ENCODE measurements around the gene RNF220. TPM values are rescaled to one million over a fixed set of nuclear protein-coding genes. Genes with fewer than 3 reads are reported as not detected.

Gene RNF220
- total RNA-seq, 4 donors from 2014 or later: 45.8 to 169 (median 89.4) TPM

DNA sequence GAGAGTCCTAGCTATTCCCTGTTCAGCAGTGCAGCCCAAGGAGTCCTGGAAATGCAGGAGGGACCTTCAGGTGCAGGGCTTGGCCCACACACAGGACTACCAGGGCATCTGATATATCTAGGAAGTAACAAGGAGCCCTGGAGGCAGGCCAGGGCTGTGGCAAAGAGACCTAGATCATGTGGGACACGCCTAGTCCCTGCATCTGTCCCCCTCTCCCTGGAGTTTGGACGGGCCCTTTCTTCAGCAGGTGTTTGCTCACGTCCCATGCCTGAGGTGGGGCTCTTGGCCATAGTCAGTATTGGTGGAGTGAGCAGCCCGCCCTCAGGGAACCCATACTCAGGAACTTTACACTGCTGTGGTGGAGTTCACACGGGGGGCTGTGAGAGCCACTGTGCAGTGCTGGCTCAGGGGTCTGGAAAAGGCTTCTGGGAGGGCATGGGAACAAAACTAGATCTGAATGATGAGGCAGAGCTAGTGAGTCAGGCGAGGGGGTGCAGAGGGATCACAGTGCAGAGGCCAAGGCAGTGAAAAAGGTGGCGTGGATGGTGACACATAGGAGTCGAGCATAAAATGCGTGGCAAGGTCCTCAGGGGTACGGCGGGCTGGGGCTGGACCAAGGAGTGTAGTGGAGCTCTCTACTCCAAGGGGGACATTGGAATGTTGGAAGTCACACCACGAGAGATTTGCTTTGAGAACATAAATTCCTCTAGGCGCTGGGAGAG is 243.6 kb downstream of the RNF220 start:
- no peak overlapping the region for H3K4me3 ChIP-seq
- peaks cover 0 to 33% (median 8%) of the 10 kb centered on the region in 4 donors for H3K4me1 ChIP-seq
- H3K36me3 ChIP-seq: peaks cover 0 to 17% (median 2%) of the 10 kb centered on the region in 4 donors
- H3K27me3 ChIP-seq: no peaks in the 10 kb centered on the region
- no peaks in the 10 kb centered on the region for H3K9me3 ChIP-seq
- no peak for TF ChIP-seq POLR2A (IDR thresholded peaks at IDR 0.05)
- TF ChIP-seq CTCF (IDR thresholded peaks at IDR 0.05): no peak
- TF ChIP-seq EP300 (IDR thresholded peaks at IDR 0.05; ENCODE audit: low read depth): no peak
- no peak for TF ChIP-seq POLR2AphosphoS5 (IDR thresholded peaks at IDR 0.05)
- H3K27ac ChIP-seq: no peak overlapping the region
- WGBS, 2 donors (ENCODE audit: low coverage in 1 of 2): 80 to 94% methylated on average over 8 to 13 of the region's 13 CpGs
- in situ Hi-C loops (cut with MboI; ENCODE audit: low pct_ligation_motif_present in 1 of 4, low pct_unique_long_range_greater_than_20kb in 1 of 4, low sequenced_read_pairs in 3 of 4) (no loop called here), intact Hi-C loops (cut with DNase I; ENCODE audit: low total_unique reads) (no loop called here)
- no peak for DNase-seq

- peak overlapping the region in 2 of 4 donors; percentile 22 to 32 for H3K27ac ChIP-seq
- no peak overlapping the region for H3K4me3 ChIP-seq
- intact Hi-C loops (cut with DNase I; ENCODE audit: low total_unique reads) (no loop called here), in situ Hi-C loops (cut with MboI; ENCODE audit: low pct_ligation_motif_present in 1 of 4, low pct_unique_long_range_greater_than_20kb in 1 of 4, low sequenced_read_pairs in 3 of 4) (loop anchor here in 1 of 4 donors (5.0 kb wide), 2 partner anchors 42 to 277 kb away; no protein-coding TSS in a partner anchor)
- TF ChIP-seq POLR2A (IDR thresholded peaks at IDR 0.05) (no peak), EP300 (IDR thresholded peaks at IDR 0.05; ENCODE audit: low read depth) (no peak), POLR2AphosphoS5 (IDR thresholded peaks at IDR 0.05) (no peak), CTCF (IDR thresholded peaks at IDR 0.05) (no peak)
- DNase-seq: no peak
- H3K4me1 ChIP-seq: peaks cover 0 to 22% (median 7%) of the 10 kb centered on the region in 4 donors
- no peaks in the 10 kb centered on the region for H3K9me3 ChIP-seq
- peaks cover 0 to 17% (median 2%) of the 10 kb centered on the region in 4 donors for H3K36me3 ChIP-seq
- WGBS, 2 donors (ENCODE audit: low coverage in 1 of 2): 89% methylated on average over 13 of the region's 13 CpGs; no CpG with 5 or more reads in 1 of the 2 donors
- no peaks in the 10 kb centered on the region for H3K27me3 ChIP-seq
These were observed 244.7 kb downstream of the RNF220 start for GRCh38 chr1:44649788-44650158.

DNA sequence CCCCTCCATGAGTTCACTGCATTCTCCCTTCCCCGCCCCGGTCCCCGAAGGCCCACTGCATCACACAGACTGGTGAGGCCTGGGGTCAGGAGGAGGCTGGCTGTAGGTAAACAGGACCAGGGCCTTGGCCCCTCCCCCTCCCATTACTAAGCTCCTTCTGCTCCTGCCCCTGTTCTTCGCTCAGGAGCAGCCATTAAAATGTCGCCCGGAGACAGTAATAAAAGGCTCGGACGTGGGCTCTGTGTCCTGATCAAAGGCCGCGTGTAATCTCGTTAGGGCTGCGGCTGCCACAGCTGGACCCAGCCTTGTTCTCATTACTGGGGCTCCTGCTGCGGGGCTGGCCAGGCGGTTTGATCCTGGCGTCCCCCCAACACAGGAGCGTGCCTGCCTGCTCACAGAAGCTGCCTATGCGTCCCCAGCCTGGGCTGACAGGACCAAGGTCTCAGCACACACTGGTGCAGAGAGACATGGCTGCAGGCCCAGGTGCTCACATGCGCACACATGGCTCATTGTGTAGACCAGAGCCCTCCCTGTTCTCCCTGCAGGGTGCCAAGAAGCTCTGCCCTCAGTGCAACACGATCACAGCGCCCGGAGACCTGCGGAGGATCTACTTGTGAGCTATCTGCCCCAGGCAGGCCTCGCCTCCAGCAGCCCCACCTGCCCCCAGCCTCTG is 245.2 kb downstream of the RNF220 start:
- no peak for TF ChIP-seq POLR2AphosphoS5 (IDR thresholded peaks at IDR 0.05)
- TF ChIP-seq POLR2A (IDR thresholded peaks at IDR 0.05): no peak
- TF ChIP-seq EP300 (IDR thresholded peaks at IDR 0.05; ENCODE audit: low read depth): no peak
- TF ChIP-seq CTCF (IDR thresholded peaks at IDR 0.05): no peak
- H3K4me1 ChIP-seq: peaks cover 0 to 17% (median 3%) of the 10 kb centered on the region in 4 donors
- intact Hi-C loops (cut with DNase I; ENCODE audit: low total_unique reads): no loop called here
- peak overlapping the region in 2 of 4 donors; percentile 22 to 32 for H3K27ac ChIP-seq
- peaks cover 0 to 17% (median 2%) of the 10 kb centered on the region in 4 donors for H3K36me3 ChIP-seq
- H3K9me3 ChIP-seq: no peaks in the 10 kb centered on the region
- DNase-seq: no peak
- H3K4me3 ChIP-seq: no peak overlapping the region
- in situ Hi-C loops (cut with MboI; ENCODE audit: low pct_ligation_motif_present in 1 of 4, low pct_unique_long_range_greater_than_20kb in 1 of 4, low sequenced_read_pairs in 3 of 4): loop anchor here in 1 of 4 donors (5.0 kb wide), 2 partner anchors 43 to 278 kb away; no protein-coding TSS in a partner anchor
- H3K27me3 ChIP-seq: no peaks in the 10 kb centered on the region
- WGBS, 2 donors (ENCODE audit: low coverage in 1 of 2): 80% methylated on average over 23 of the region's 23 CpGs; no CpG with 5 or more reads in 1 of the 2 donors

DNA sequence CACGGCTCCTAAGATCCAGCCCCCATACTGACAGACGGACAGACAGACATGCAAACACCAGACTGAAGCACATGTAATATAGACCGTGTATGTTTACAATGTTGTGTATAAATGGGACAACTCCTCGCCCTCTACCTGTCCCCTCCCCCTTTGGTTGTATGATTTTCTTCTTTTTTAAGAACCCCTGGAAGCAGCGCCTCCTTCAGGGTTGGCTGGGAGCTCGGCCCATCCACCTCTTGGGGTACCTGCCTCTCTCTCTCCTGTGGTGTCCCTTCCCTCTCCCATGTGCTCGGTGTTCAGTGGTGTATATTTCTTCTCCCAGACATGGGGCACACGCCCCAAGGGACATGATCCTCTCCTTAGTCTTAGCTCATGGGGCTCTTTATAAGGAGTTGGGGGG is 246.0 kb downstream of the RNF220 start:
- intact Hi-C loops (cut with DNase I; ENCODE audit: low total_unique reads) (no loop called here), in situ Hi-C loops (cut with MboI; ENCODE audit: low pct_ligation_motif_present in 1 of 4, low pct_unique_long_range_greater_than_20kb in 1 of 4, low sequenced_read_pairs in 3 of 4) (loop anchor here in 1 of 4 donors (5.0 kb wide), 2 partner anchors 44 to 279 kb away; no protein-coding TSS in a partner anchor)
- Histone ChIP-seq H3K4me3 (no peak overlapping the region), H3K36me3 (peaks cover 0 to 17% (median 2%) of the 10 kb centered on the region in 4 donors), H3K4me1 (peaks cover 0 to 9% (median 1%) of the 10 kb centered on the region in 4 donors), H3K27me3 (no peaks in the 10 kb centered on the region), H3K27ac (no peak overlapping the region), H3K9me3 (no peaks in the 10 kb centered on the region)
- TF ChIP-seq POLR2A (IDR thresholded peaks at IDR 0.05) (no peak), CTCF (IDR thresholded peaks at IDR 0.05) (no peak)
- DNase-seq: no peak
- WGBS, 2 donors (ENCODE audit: low coverage in 1 of 2): 77 to 90% methylated on average over 4 to 8 of the region's 8 CpGs
